ENCODE measurements around the gene ANTXR1.

Gene ANTXR1

DNA sequence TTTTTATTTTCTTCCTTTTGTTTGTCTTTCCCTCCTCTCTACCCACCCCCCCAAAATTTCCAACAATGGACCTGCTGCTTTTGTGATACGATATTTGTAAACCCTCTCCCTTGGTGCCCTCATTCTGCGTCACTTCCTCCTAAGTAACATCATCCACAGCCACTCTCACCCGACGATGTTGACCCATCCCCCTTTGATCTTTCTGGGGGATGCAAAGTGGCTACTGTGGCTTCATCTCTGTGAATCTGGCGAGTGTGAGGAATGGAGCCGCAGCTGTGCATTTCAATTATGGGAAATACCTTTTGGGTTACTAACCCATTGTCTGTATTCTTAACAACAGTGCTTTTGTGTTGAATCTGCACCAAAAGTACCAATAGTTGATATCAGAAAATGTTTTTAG is 19.4 kb downstream of the ANTXR1 start:
- no peak overlapping the region for H3K4me3 ChIP-seq (ENCODE audit: control insufficient read depth in 1 of 7, extremely low read depth in 1 of 7, insufficient read depth in 4 of 7, low read depth in 2 of 7, low read length in 6 of 7)
- ChIA-PET POLR2A (no interaction called here), CTCF (interaction anchor here (1.3 kb wide), 1 partner anchor 274 kb away, joined by 4 read pairs; no protein-coding TSS in a partner anchor)
- no peak overlapping the region for H3K27ac ChIP-seq (ENCODE audit: insufficient read depth in 1 of 2, low read depth in 1 of 2, low read length in 2 of 2, poor library complexity in 1 of 2, severe bottlenecking in 2 of 2)
- 75% methylated on average over 5 of the region's 6 CpGs for WGBS (ENCODE audit: insufficient coverage)
- no peaks in the 10 kb centered on the region for H3K9me3 ChIP-seq (ENCODE audit: control extremely low read depth in 1 of 5, control insufficient read depth in 4 of 5, insufficient read depth in 2 of 5, low read depth in 1 of 5, low read length in 4 of 5)
- H3K36me3 ChIP-seq (ENCODE audit: control insufficient read depth in 4 of 4, insufficient read depth in 4 of 4, low read length in 3 of 4) = no peaks in the 10 kb centered on the region
- H3K4me1 ChIP-seq (ENCODE audit: control extremely low read depth in 1 of 4, control insufficient read depth in 4 of 4, insufficient read depth in 4 of 4, low read length in 3 of 4) = no peaks in the 10 kb centered on the region
- H3K27me3 ChIP-seq (replicated peaks in 2 of 5; ENCODE audit: control insufficient read depth in 4 of 5, insufficient read depth in 5 of 5, low read length in 4 of 5) = peaks cover 3 to 7% (median 4%) of the 10 kb centered on the region in 5 experiments
- no peak for DNase-seq

DNA sequence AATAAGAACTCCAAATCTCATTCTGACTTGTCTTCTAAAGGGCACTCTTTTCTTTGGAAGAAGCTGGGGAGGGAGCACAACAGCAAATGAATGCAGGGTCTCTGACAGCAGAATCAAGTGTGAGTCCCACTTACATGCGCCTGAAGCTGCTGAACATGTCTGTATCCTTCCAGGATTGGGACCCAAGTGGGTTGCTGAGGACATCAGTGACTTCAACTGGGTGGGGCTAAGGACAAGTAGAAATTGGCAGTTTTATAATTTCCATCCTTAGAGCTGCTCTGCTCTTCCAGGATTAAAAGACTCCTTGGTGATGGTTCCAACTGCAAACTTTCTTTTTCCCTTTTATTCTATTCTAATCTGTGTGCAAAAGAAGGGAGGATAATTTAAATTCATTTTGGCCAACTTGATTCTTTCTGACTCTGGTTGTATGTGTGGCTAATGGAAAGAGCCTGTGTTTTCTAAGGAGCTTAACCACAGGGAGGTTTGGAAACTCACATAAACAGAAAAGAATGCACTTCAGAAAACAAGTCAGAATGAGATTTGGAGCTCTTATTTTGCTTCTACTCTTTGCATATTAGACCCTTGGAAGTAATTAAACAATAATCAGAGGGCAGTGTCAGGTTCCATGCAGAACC is 20.6 kb downstream of the ANTXR1 start:
- H3K9me3 ChIP-seq (ENCODE audit: control extremely low read depth in 1 of 5, control insufficient read depth in 4 of 5, insufficient read depth in 2 of 5, low read depth in 1 of 5, low read length in 4 of 5) = no peaks in the 10 kb centered on the region
- 100% methylated on average over 1 of the region's 1 CpG for WGBS (ENCODE audit: insufficient coverage)
- no peak overlapping the region for H3K4me3 ChIP-seq (ENCODE audit: control insufficient read depth in 1 of 7, extremely low read depth in 1 of 7, insufficient read depth in 4 of 7, low read depth in 2 of 7, low read length in 6 of 7)
- DNase-seq = no peak
- POLR2A ChIA-PET = no interaction called here
- no peaks in the 10 kb centered on the region for H3K36me3 ChIP-seq (ENCODE audit: control insufficient read depth in 4 of 4, insufficient read depth in 4 of 4, low read length in 3 of 4)
- H3K4me1 ChIP-seq (ENCODE audit: control extremely low read depth in 1 of 4, control insufficient read depth in 4 of 4, insufficient read depth in 4 of 4, low read length in 3 of 4) = no peaks in the 10 kb centered on the region
- H3K27ac ChIP-seq (ENCODE audit: insufficient read depth in 1 of 2, low read depth in 1 of 2, low read length in 2 of 2, poor library complexity in 1 of 2, severe bottlenecking in 2 of 2) = no peak overlapping the region
- H3K27me3 ChIP-seq (replicated peaks in 2 of 5; ENCODE audit: control insufficient read depth in 4 of 5, insufficient read depth in 5 of 5, low read length in 4 of 5) = peaks cover 3 to 7% (median 4%) of the 10 kb centered on the region in 5 experiments
- CTCF ChIA-PET = interaction anchor here (0.8 to 0.9 kb wide), 2 partner anchors 273 to 275 kb away, joined by 3 read pairs; no protein-coding TSS in a partner anchor

DNA sequence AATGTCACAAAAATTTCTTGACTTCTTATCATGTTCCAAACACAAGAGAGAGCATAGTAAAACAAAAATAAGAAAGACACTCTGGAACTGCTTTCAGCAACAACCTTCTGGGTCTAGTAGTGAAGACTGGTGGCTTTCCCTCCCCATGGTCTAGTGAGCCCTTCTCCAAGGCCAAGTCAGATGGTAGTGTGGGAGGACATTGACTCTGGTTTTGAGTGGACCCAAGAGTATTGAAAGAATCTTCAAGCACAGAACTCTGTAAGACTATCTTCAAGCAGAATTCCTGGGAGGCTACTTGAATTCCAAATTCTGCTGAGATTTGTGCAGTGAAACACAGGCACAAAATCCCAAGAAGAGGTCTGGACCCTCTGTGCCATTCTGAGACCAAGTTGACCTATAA is 21.1 kb downstream of the ANTXR1 start:
- no peak for DNase-seq
- Histone ChIP-seq H3K4me3 (ENCODE audit: control insufficient read depth in 1 of 7, extremely low read depth in 1 of 7, insufficient read depth in 4 of 7, low read depth in 2 of 7, low read length in 6 of 7) (no peak overlapping the region), H3K27me3 (replicated peaks in 2 of 5; ENCODE audit: control insufficient read depth in 4 of 5, insufficient read depth in 5 of 5, low read length in 4 of 5) (peaks cover 3 to 7% (median 4%) of the 10 kb centered on the region in 5 experiments), H3K4me1 (ENCODE audit: control extremely low read depth in 1 of 4, control insufficient read depth in 4 of 4, insufficient read depth in 4 of 4, low read length in 3 of 4) (no peaks in the 10 kb centered on the region), H3K9me3 (ENCODE audit: control extremely low read depth in 1 of 5, control insufficient read depth in 4 of 5, insufficient read depth in 2 of 5, low read depth in 1 of 5, low read length in 4 of 5) (no peaks in the 10 kb centered on the region), H3K36me3 (ENCODE audit: control insufficient read depth in 4 of 4, insufficient read depth in 4 of 4, low read length in 3 of 4) (no peaks in the 10 kb centered on the region), H3K27ac (ENCODE audit: insufficient read depth in 1 of 2, low read depth in 1 of 2, low read length in 2 of 2, poor library complexity in 1 of 2, severe bottlenecking in 2 of 2) (no peak overlapping the region)
- ChIA-PET POLR2A (no interaction called here), CTCF (interaction anchor here (0.8 to 0.9 kb wide), 2 partner anchors 272 to 275 kb away, joined by 3 read pairs; no protein-coding TSS in a partner anchor)

DNA sequence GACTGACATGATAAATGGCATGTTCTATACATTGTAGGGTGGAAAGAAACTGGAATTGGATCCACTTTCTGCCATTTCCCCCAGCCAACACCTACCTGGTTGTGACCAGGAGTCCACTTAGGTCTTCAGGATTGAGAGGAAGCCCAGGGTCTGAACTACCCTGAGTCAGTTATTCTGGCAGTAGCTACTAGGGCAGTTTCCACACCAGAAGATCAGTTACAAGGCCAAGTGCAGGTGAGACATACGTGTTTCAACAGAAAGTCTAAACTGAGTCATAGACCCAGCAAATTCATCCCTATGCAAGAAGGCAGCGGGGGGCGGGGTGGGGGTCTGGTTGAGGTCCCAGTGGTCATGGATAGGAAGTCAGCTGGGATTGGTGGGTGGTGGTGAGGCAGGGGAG is 21.9 kb downstream of the ANTXR1 start:
- 100% methylated on average over 1 of the region's 3 CpGs for WGBS (ENCODE audit: insufficient coverage)

DNA sequence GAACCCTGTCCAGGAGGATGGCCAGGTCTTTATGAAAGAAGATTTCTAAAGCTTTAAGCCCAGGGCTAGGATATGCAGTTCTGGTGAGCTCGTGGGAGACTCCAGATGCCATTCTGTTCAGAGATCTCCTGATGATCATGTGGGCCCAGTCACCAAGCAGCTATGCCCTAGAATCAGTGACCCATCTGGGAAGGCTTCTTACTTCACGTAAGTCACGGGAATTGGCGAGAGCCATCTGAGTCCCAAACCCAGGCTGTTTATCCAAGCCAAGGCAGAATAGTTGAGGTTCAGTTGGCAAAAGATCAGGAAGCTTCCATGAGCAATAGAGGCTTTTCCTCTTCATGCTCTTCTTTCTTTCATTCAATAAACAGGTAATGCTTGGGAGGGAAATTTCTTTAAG is 23.9 kb downstream of the ANTXR1 start:
- H3K4me3 ChIP-seq (ENCODE audit: control insufficient read depth in 1 of 7, extremely low read depth in 1 of 7, insufficient read depth in 4 of 7, low read depth in 2 of 7, low read length in 6 of 7) = no peak overlapping the region
- DNase-seq = no peak
- no peaks in the 10 kb centered on the region for H3K36me3 ChIP-seq (ENCODE audit: control insufficient read depth in 4 of 4, insufficient read depth in 4 of 4, low read length in 3 of 4)
- H3K9me3 ChIP-seq (ENCODE audit: control extremely low read depth in 1 of 5, control insufficient read depth in 4 of 5, insufficient read depth in 2 of 5, low read depth in 1 of 5, low read length in 4 of 5) = no peaks in the 10 kb centered on the region
- H3K27me3 ChIP-seq (replicated peaks in 2 of 5; ENCODE audit: control insufficient read depth in 4 of 5, insufficient read depth in 5 of 5, low read length in 4 of 5) = peaks cover 2 to 6% (median 4%) of the 10 kb centered on the region in 5 experiments
- no peaks in the 10 kb centered on the region for H3K4me1 ChIP-seq (ENCODE audit: control extremely low read depth in 1 of 4, control insufficient read depth in 4 of 4, insufficient read depth in 4 of 4, low read length in 3 of 4)
- no peak overlapping the region for H3K27ac ChIP-seq (ENCODE audit: insufficient read depth in 1 of 2, low read depth in 1 of 2, low read length in 2 of 2, poor library complexity in 1 of 2, severe bottlenecking in 2 of 2)
- CTCF ChIA-PET = no interaction called here
- WGBS (ENCODE audit: insufficient coverage) = 96% methylated on average over 4 of the region's 4 CpGs
- POLR2A ChIA-PET = no interaction called here

More for the DNA sequence above, 21.9 kb downstream of the ANTXR1 start:
- Histone ChIP-seq H3K27me3 (replicated peaks in 2 of 5; ENCODE audit: control insufficient read depth in 4 of 5, insufficient read depth in 5 of 5, low read length in 4 of 5) (peaks cover 3 to 7% (median 4%) of the 10 kb centered on the region in 5 experiments), H3K36me3 (ENCODE audit: control insufficient read depth in 4 of 4, insufficient read depth in 4 of 4, low read length in 3 of 4) (no peaks in the 10 kb centered on the region), H3K4me1 (ENCODE audit: control extremely low read depth in 1 of 4, control insufficient read depth in 4 of 4, insufficient read depth in 4 of 4, low read length in 3 of 4) (no peaks in the 10 kb centered on the region), H3K4me3 (ENCODE audit: control insufficient read depth in 1 of 7, extremely low read depth in 1 of 7, insufficient read depth in 4 of 7, low read depth in 2 of 7, low read length in 6 of 7) (no peak overlapping the region), H3K9me3 (ENCODE audit: control extremely low read depth in 1 of 5, control insufficient read depth in 4 of 5, insufficient read depth in 2 of 5, low read depth in 1 of 5, low read length in 4 of 5) (no peaks in the 10 kb centered on the region), H3K27ac (ENCODE audit: insufficient read depth in 1 of 2, low read depth in 1 of 2, low read length in 2 of 2, poor library complexity in 1 of 2, severe bottlenecking in 2 of 2) (no peak overlapping the region)
- DNase-seq = no peak
- POLR2A ChIA-PET = no interaction called here
- CTCF ChIA-PET = no interaction called here

DNA sequence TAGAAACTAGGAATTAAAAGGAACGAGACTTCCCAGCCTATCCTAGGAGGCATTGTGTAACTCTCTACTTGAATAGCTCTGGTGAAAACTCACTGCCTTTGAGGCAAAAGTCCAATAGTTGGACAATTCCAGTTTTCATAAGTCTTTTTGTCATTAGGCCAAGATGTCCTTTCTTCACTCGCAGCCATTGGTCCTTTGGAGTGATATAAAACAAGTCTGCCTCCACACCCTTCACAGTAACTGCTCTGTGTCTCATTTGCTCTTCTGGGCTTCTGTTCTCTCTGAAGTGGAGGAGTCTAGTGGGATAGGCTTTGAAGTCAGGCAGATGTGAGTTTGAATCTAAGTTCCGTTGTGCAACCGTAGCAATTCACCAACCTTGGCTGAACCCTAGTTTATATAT is 28.2 kb downstream of the ANTXR1 start:
- Histone ChIP-seq H3K27me3 (replicated peaks in 2 of 5; ENCODE audit: control insufficient read depth in 4 of 5, insufficient read depth in 5 of 5, low read length in 4 of 5) (peaks cover 0 to 3% (median 0%) of the 10 kb centered on the region in 5 experiments), H3K9me3 (ENCODE audit: control extremely low read depth in 1 of 5, control insufficient read depth in 4 of 5, insufficient read depth in 2 of 5, low read depth in 1 of 5, low read length in 4 of 5) (no peaks in the 10 kb centered on the region), H3K27ac (ENCODE audit: insufficient read depth in 1 of 2, low read depth in 1 of 2, low read length in 2 of 2, poor library complexity in 1 of 2, severe bottlenecking in 2 of 2) (no peak overlapping the region), H3K4me3 (ENCODE audit: control insufficient read depth in 1 of 7, extremely low read depth in 1 of 7, insufficient read depth in 4 of 7, low read depth in 2 of 7, low read length in 6 of 7) (no peak overlapping the region), H3K4me1 (ENCODE audit: control extremely low read depth in 1 of 4, control insufficient read depth in 4 of 4, insufficient read depth in 4 of 4, low read length in 3 of 4) (no peaks in the 10 kb centered on the region), H3K36me3 (ENCODE audit: control insufficient read depth in 4 of 4, insufficient read depth in 4 of 4, low read length in 3 of 4) (no peaks in the 10 kb centered on the region)
- no peak for DNase-seq
- ChIA-PET POLR2A (no interaction called here), CTCF (no interaction called here)
- 100% methylated on average over 2 of the region's 4 CpGs for WGBS (ENCODE audit: insufficient coverage)

DNA sequence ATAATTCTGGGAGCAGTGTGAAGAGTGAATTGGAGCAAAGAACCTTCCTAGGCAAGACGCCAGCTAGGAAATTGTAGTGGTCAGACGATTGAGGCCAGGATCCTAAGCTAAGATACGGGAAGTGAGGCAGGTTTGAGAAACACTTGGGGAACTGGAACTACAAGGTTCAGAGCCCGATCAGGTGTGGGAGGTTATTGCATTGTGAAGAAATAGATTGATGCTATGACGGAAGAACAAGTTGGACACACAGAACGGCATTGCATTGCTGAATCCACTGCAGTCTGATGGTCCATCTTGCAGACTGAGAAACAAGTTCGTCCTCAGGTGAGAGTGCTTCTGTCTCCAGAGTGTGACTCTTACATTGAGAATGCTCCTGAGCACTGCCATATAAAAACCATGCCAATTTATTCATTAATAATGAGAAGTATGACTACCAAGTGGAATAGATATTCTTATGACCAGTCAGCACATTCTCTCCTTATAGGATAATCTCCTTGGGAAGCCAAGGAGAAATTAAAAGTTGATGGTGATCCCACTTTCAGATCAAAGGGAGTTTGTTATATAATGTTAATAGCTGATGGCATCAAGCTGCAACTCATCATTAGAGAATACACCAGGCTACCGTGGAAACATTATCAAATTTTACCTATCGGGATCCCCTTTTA is 30.9 kb downstream of the ANTXR1 start:
- H3K9me3 ChIP-seq (ENCODE audit: control extremely low read depth in 1 of 5, control insufficient read depth in 4 of 5, insufficient read depth in 2 of 5, low read depth in 1 of 5, low read length in 4 of 5) = no peaks in the 10 kb centered on the region
- no peak for DNase-seq
- ChIA-PET CTCF (no interaction called here), POLR2A (no interaction called here)
- peaks cover 0 to 3% (median 0%) of the 10 kb centered on the region in 5 experiments for H3K27me3 ChIP-seq (replicated peaks in 2 of 5; ENCODE audit: control insufficient read depth in 4 of 5, insufficient read depth in 5 of 5, low read length in 4 of 5)
- H3K4me3 ChIP-seq (ENCODE audit: control insufficient read depth in 1 of 7, extremely low read depth in 1 of 7, insufficient read depth in 4 of 7, low read depth in 2 of 7, low read length in 6 of 7) = no peak overlapping the region
- no peaks in the 10 kb centered on the region for H3K4me1 ChIP-seq (ENCODE audit: control extremely low read depth in 1 of 4, control insufficient read depth in 4 of 4, insufficient read depth in 4 of 4, low read length in 3 of 4)
- no peaks in the 10 kb centered on the region for H3K36me3 ChIP-seq (ENCODE audit: control insufficient read depth in 4 of 4, insufficient read depth in 4 of 4, low read length in 3 of 4)
- no peak overlapping the region for H3K27ac ChIP-seq (ENCODE audit: insufficient read depth in 1 of 2, low read depth in 1 of 2, low read length in 2 of 2, poor library complexity in 1 of 2, severe bottlenecking in 2 of 2)
- 95% methylated on average over 9 of the region's 9 CpGs for WGBS (ENCODE audit: insufficient coverage)

All from common myeloid progenitor, CD34-positive (primary cell).